ENCODE measurements around the gene BTBD6.

- no peak for TF ChIP-seq POLR2A (IDR thresholded peaks at IDR 0.05)
- no peak for TF ChIP-seq CTCF (IDR thresholded peaks at IDR 0.05)
These were observed 32.2 kb downstream of the BTBD6 start for GRCh38 chr14:105280525-105280924.
